Endodermal cell (in vitro differentiated cells): ENCODE measurements around the gene GATA3. TPM values are rescaled to one million over a fixed set of nuclear protein-coding genes. Genes with fewer than 3 reads are reported as not detected.

Experiments
- DNase-seq: peaks from one replicate; pipeline ENCODE4 v3.0.0-alpha.2; 2017
- H3K27ac ChIP-seq: 2 replicates; pipeline ENCODE4 v1.5.1; 2013; ENCODE audit warnings: mild to moderate bottlenecking, low read depth, low read length, moderate library complexity
- H3K27me3 ChIP-seq: 2 replicates; pipeline ENCODE4 v1.6.1; 2013; ENCODE audit warnings: mild to moderate bottlenecking, low read length, moderate library complexity; ENCODE audit not compliant: insufficient read depth, control insufficient read depth, poor library complexity, severe bottlenecking
- H3K36me3 ChIP-seq: 2 replicates; pipeline ENCODE4 v1.7.0; 2013; ENCODE audit warnings: mild to moderate bottlenecking, low read length, moderate library complexity; ENCODE audit not compliant: control insufficient read depth, insufficient read depth
- H3K4me1 ChIP-seq: one replicate; pipeline ENCODE4 v1.7.0; 2013; ENCODE audit warnings: low read length; ENCODE audit not compliant: control insufficient read depth, insufficient read depth
- H3K4me3 ChIP-seq: 2 replicates; pipeline ENCODE4 v1.5.1; 2013; ENCODE audit warnings: mild to moderate bottlenecking, low read length, moderate library complexity
- H3K9ac ChIP-seq: 2 replicates; pipeline ENCODE4 v1.6.1; 2013; ENCODE audit warnings: mild to moderate bottlenecking, low read length, moderate library complexity; ENCODE audit not compliant: poor library complexity, severe bottlenecking; ENCODE audit errors: extremely low read depth
- H3K9me3 ChIP-seq: 2 replicates; pipeline ENCODE4 v1.6.1; 2013; ENCODE audit warnings: mild to moderate bottlenecking, low read length, moderate library complexity; ENCODE audit not compliant: control insufficient read depth
- H3K27ac Mint-ChIP-seq: 2 replicates; pipeline ENCODE4 v1.8.0; 2020; ENCODE audit warnings: mixed read lengths
- H3K27me3 Mint-ChIP-seq: 2 replicates; pipeline ENCODE4 v1.8.0; 2021; ENCODE audit warnings: mild to moderate bottlenecking, mixed read lengths; ENCODE audit not compliant: insufficient read depth
- H3K36me3 Mint-ChIP-seq: 2 replicates; pipeline ENCODE4 v1.8.0; 2020; ENCODE audit warnings: low read depth, mixed read lengths
- H3K4me1 Mint-ChIP-seq: 2 replicates; pipeline ENCODE4 v1.8.0; 2020; ENCODE audit warnings: mixed read lengths
- H3K4me3 Mint-ChIP-seq: 2 replicates; pipeline ENCODE4 v1.8.0; 2020; ENCODE audit warnings: mild to moderate bottlenecking, moderate library complexity, mixed read lengths
- H3K9me3 Mint-ChIP-seq: 2 replicates; pipeline ENCODE4 v1.8.0; 2020; ENCODE audit warnings: mild to moderate bottlenecking, mixed read lengths
- WGBS, 2 experiments: methylation state at CpG; one replicate each; pipeline versions ENCODE4 v1.1.5 to v1.1.7; 2013; ENCODE audit warnings: missing lambda C conversion rate in 2 of 2, mixed read lengths in 1 of 2; ENCODE audit not compliant: insufficient coverage in 1 of 2, insufficient read length in 1 of 2; 5-methylcytosine and 5-hydroxymethylcytosine counted together
- total RNA-seq, 2 donors: library from RNA; stranded (reverse); fragmentation: NEBNext Ultra II Directional in 1 of 2; extraction: Animal tissue kit (Norgen Biotek cat#: 25700) in 1 of 2; gene quantifications; 2 replicates in 1 of 2; 3 replicates in 1 of 2; pipeline ENCODE4 v1.2.1, GENCODE V29; 2021
- TF ChIP-seq, protein P1 (sequence below): fragments of 200-600 bp; sonication (generic); conservative IDR thresholded peaks from 2 replicates; pipeline ENCODE4 v1.5.0; 2021; ENCODE audit warnings: antibody characterized with exemption, mild to moderate bottlenecking

Gene GATA3
- total RNA-seq, 2 donors from 2014 or later, result 51.3 to 103 TPM

DNA sequence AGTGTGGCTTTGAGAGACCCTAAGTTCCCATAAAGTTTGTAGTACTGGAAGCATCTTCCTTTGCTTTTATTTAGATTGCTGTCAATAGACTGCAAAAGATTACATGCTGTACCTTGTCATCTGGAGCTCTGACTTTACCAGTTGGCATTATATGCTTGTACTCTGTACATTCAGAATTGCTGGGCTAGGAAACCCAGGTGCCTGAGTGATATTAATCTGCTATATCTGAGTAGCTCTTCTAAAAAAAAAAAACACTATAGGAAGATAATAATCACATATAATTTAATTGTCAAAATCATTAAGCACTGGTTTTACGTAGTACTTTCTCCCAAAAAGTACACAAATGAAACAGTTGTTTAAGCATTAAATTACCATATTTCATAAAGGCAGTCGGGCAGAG, 12.3 kb downstream of the GATA3 start:
- TF ChIP-seq, protein P1, sequence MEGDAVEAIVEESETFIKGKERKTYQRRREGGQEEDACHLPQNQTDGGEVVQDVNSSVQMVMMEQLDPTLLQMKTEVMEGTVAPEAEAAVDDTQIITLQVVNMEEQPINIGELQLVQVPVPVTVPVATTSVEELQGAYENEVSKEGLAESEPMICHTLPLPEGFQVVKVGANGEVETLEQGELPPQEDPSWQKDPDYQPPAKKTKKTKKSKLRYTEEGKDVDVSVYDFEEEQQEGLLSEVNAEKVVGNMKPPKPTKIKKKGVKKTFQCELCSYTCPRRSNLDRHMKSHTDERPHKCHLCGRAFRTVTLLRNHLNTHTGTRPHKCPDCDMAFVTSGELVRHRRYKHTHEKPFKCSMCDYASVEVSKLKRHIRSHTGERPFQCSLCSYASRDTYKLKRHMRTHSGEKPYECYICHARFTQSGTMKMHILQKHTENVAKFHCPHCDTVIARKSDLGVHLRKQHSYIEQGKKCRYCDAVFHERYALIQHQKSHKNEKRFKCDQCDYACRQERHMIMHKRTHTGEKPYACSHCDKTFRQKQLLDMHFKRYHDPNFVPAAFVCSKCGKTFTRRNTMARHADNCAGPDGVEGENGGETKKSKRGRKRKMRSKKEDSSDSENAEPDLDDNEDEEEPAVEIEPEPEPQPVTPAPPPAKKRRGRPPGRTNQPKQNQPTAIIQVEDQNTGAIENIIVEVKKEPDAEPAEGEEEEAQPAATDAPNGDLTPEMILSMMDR, result no peak
- Mint-ChIP-seq H3K4me1 (peaks cover 55% of the 10 kb centered on the region), H3K27me3 (peaks cover 69% of the 10 kb centered on the region), H3K27ac (no peak overlapping the region), H3K9me3 (no peaks in the 10 kb centered on the region), H3K4me3 (no peak overlapping the region), H3K36me3 (peaks cover 84% of the 10 kb centered on the region)
- Histone ChIP-seq H3K9me3 (peaks cover 8% of the 10 kb centered on the region), H3K4me1 (peaks cover 29% of the 10 kb centered on the region), H3K4me3 (no peak overlapping the region), H3K27me3 (no peaks in the 10 kb centered on the region), H3K36me3 (peaks cover 81% of the 10 kb centered on the region), H3K27ac (no peak overlapping the region), H3K9ac (no peak overlapping the region)
- WGBS, 2 experiments, result 94 to 100% methylated on average over 2 of the region's 2 CpGs
- DNase-seq, result no peak

- Histone ChIP-seq H3K9ac (no peak overlapping the region), H3K4me3 (no peak overlapping the region), H3K9me3 (peaks cover 8% of the 10 kb centered on the region), H3K36me3 (peaks cover 88% of the 10 kb centered on the region), H3K27ac (no peak overlapping the region), H3K27me3 (no peaks in the 10 kb centered on the region), H3K4me1 (peaks cover 16% of the 10 kb centered on the region)
- Mint-ChIP-seq H3K27ac (no peak overlapping the region), H3K36me3 (peaks cover 83% of the 10 kb centered on the region), H3K27me3 (peaks cover 52% of the 10 kb centered on the region), H3K4me1 (peaks cover 42% of the 10 kb centered on the region), H3K4me3 (no peak overlapping the region), H3K9me3 (no peaks in the 10 kb centered on the region)
- WGBS, 2 experiments, result 76 to 95% methylated on average over 2 to 7 of the region's 7 CpGs
- no peak for DNase-seq
- TF ChIP-seq, protein P1, result no peak
Measured at GRCh38 chr10:8069108-8069507, 14.6 kb downstream of the GATA3 start.

- no peak for DNase-seq
- TF ChIP-seq, protein P1, result no peak
- Histone ChIP-seq H3K27me3 (no peaks in the 10 kb centered on the region), H3K4me1 (peaks cover 16% of the 10 kb centered on the region), H3K36me3 (peaks cover 88% of the 10 kb centered on the region), H3K4me3 (no peak overlapping the region), H3K9ac (no peak overlapping the region), H3K9me3 (peaks cover 8% of the 10 kb centered on the region), H3K27ac (no peak overlapping the region)
- Mint-ChIP-seq H3K27me3 (peaks cover 47% of the 10 kb centered on the region), H3K4me1 (peaks cover 37% of the 10 kb centered on the region), H3K36me3 (peaks cover 81% of the 10 kb centered on the region), H3K9me3 (no peaks in the 10 kb centered on the region), H3K27ac (no peak overlapping the region), H3K4me3 (no peak overlapping the region)
- 91 to 93% methylated on average over 5 to 7 of the region's 7 CpGs for WGBS, 2 experiments
Measured at GRCh38 chr10:8069627-8070026, 15.1 kb downstream of the GATA3 start.
